MM.1S (cell line): ENCODE measurements around the gene PPIH.
A peak's percentile ranks its signal among the peaks of the same experiment; 100 is the strongest.

Experiments used
- DNase-seq: peaks from one replicate; pipeline ENCODE4 v3.0.0-alpha.2; 2015
- H2AFZ ChIP-seq: fragments of 300-600 bp; sonication (generic); 2 replicates; pipeline ENCODE4 v1.6.0; 2016; ENCODE audit warnings: antibody characterized with exemption, low read length
- H3F3A ChIP-seq: fragments of 300-600 bp; sonication (generic); 2 replicates; pipeline ENCODE4 v1.6.1; 2016; ENCODE audit warnings: mild to moderate bottlenecking, antibody characterized with exemption, low read length, moderate library complexity, mixed read lengths; ENCODE audit not compliant: insufficient read depth
- H3K27ac ChIP-seq: fragments of 300-600 bp; sonication (generic); 2 replicates; pipeline ENCODE4 v1.5.1; 2016; ENCODE audit warnings: mild to moderate bottlenecking, low read length
- H3K27me3 ChIP-seq: fragments of 300-600 bp; sonication (generic); replicated peaks from 2 replicates; pipeline ENCODE4 v1.6.0; 2016; ENCODE audit warnings: low read length; ENCODE audit not compliant: insufficient read depth
- H3K36me3 ChIP-seq: fragments of 300-600 bp; sonication (generic); replicated peaks from 2 replicates; pipeline ENCODE4 v1.6.1; 2016; ENCODE audit warnings: mild to moderate bottlenecking, low read length, mixed read lengths; ENCODE audit not compliant: insufficient read depth
- H3K4me1 ChIP-seq: fragments of 300-600 bp; sonication (generic); 2 replicates; pipeline ENCODE4 v1.6.1; 2016; ENCODE audit warnings: low read length, mixed read lengths
- H3K4me2 ChIP-seq: fragments of 300-600 bp; sonication (generic); 2 replicates; pipeline ENCODE4 v1.6.0; 2016; ENCODE audit warnings: low read depth, low read length
- H3K4me3 ChIP-seq: fragments of 300-600 bp; sonication (generic); 2 replicates; pipeline ENCODE4 v1.5.1; 2016; ENCODE audit warnings: low read length, mixed read lengths
- H3K79me2 ChIP-seq: fragments of 300-600 bp; sonication (generic); 2 replicates; pipeline ENCODE4 v1.6.1; 2016; ENCODE audit warnings: mixed run types, low read length, mixed read lengths
- H3K9ac ChIP-seq: fragments of 300-600 bp; sonication (generic); 2 replicates; pipeline ENCODE4 v1.6.1; 2016; ENCODE audit warnings: low read length, mixed read lengths
- H3K9me2 ChIP-seq: fragments of 300-600 bp; sonication (generic); replicated peaks from 2 replicates; pipeline ENCODE4 v1.6.1; 2016; ENCODE audit warnings: mild to moderate bottlenecking, low read length, mixed read lengths; ENCODE audit not compliant: insufficient read depth
- H3K9me3 ChIP-seq: fragments of 300-600 bp; sonication (generic); replicated peaks from 2 replicates; pipeline ENCODE4 v1.6.1; 2016; ENCODE audit warnings: mild to moderate bottlenecking, low read length, mixed read lengths; ENCODE audit not compliant: insufficient read depth
- H4K20me1 ChIP-seq: fragments of 300-600 bp; sonication (generic); 2 replicates; pipeline ENCODE4 v1.6.1; 2016; ENCODE audit warnings: mild to moderate bottlenecking, low read length, moderate library complexity, mixed read lengths; ENCODE audit not compliant: insufficient read depth
- EZH2 ChIP-seq: fragments of 300-600 bp; sonication (generic); optimal IDR thresholded peaks from 2 replicates; pipeline ENCODE3; 2017; ENCODE audit warnings: low read depth, mild to moderate bottlenecking, antibody characterized with exemption, low read length, mixed read lengths
- EZH2phosphoT487 ChIP-seq: fragments of 300-600 bp; sonication (generic); IDR thresholded peaks from 2 replicates; pipeline ENCODE4 v1.6.1; 2018; ENCODE audit warnings: antibody characterized with exemption, low read length
- TF ChIP-seq, protein P1 (sequence below): fragments of 300-600 bp; sonication (generic); IDR thresholded peaks from 2 replicates; pipeline ENCODE4 v1.5.1; 2016; ENCODE audit warnings: antibody characterized with exemption, low read length, mixed read lengths

Gene PPIH

DNA sequence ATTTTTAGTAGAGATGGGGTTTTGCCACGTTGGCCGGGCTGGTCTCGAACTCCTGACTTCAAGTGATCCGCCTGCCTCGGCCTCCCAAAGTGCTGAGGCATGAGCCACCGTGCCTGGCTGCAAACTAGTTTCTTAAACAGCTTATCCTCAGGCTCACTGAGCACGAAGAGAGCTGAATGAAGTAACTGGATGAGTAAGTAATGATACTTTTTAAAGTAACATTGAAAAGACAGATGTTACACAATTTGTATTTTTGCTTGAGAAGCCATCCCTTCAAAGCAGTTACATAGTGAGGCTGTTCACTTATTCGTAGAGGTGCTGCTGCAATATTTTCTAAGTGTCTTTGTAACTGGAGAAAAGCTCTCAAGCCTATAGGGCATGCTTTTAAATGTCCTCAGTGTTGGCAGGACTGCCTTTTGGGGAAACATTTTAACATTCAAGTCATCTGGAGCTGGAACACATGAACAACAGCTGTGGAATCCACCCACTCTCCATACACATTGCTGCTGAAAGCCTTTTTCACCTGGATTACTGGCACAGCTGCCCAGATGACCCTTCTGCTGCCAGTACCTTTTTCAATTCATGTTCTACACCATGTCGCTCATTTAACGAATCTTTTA is 21.3 kb downstream of the PPIH start:
- H3K36me3 ChIP-seq, result no peaks in the 10 kb centered on the region; the same call in 1 of the 2 replicates
- peaks cover 11% of the 10 kb centered on the region for H3K4me1 ChIP-seq
- H3K4me3 ChIP-seq, result no peak overlapping the region
- no peak overlapping the region for H2AFZ ChIP-seq
- no peaks in the 10 kb centered on the region for H3K9me3 ChIP-seq
- H3K9ac ChIP-seq, result no peak overlapping the region
- H3K27me3 ChIP-seq, result no peaks in the 10 kb centered on the region
- H3K9me2 ChIP-seq, result no peaks in the 10 kb centered on the region
- H3K4me2 ChIP-seq, result no peak overlapping the region
- H3F3A ChIP-seq, result peaks cover 9% of the 10 kb centered on the region; the same call in 1 of the 2 replicates
- DNase-seq, result no peak
- no peak overlapping the region for H3K27ac ChIP-seq
- H4K20me1 ChIP-seq, result peaks cover 12% of the 10 kb centered on the region
- TF ChIP-seq EZH2phosphoT487 (no peak), EZH2 (no peak)
- TF ChIP-seq, protein P1, sequence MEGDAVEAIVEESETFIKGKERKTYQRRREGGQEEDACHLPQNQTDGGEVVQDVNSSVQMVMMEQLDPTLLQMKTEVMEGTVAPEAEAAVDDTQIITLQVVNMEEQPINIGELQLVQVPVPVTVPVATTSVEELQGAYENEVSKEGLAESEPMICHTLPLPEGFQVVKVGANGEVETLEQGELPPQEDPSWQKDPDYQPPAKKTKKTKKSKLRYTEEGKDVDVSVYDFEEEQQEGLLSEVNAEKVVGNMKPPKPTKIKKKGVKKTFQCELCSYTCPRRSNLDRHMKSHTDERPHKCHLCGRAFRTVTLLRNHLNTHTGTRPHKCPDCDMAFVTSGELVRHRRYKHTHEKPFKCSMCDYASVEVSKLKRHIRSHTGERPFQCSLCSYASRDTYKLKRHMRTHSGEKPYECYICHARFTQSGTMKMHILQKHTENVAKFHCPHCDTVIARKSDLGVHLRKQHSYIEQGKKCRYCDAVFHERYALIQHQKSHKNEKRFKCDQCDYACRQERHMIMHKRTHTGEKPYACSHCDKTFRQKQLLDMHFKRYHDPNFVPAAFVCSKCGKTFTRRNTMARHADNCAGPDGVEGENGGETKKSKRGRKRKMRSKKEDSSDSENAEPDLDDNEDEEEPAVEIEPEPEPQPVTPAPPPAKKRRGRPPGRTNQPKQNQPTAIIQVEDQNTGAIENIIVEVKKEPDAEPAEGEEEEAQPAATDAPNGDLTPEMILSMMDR, result no peak
- peaks cover 32% of the 10 kb centered on the region for H3K79me2 ChIP-seq

DNA sequence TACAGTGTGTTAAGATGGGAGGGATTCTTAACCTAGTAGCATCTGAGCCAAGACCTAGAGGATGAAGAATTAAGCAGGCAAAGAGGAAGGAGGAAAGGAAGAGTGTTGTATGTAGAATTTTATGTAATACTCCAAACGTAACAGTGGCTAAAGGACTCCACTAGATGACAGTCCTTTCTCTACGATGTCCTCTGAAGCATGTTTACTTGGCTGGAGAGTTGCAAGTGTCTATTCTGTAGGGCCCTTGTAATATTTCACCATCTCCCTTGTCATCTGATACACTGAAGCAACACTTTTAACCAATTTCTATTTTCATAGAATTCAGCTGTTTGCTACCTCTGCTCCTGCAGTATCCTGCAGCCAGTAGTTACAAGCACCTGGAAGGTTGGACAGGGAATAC is 21.8 kb downstream of the PPIH start:
- Histone ChIP-seq H3K27ac (no peak overlapping the region), H3K9me2 (no peaks in the 10 kb centered on the region), H3K27me3 (no peaks in the 10 kb centered on the region), H3K9me3 (no peaks in the 10 kb centered on the region), H3K79me2 (peaks cover 38% of the 10 kb centered on the region), H3K36me3 (peaks cover 5% of the 10 kb centered on the region; the same call in 1 of the 2 replicates), H3K4me3 (no peak overlapping the region), H2AFZ (no peak overlapping the region), H3F3A (peaks cover 9% of the 10 kb centered on the region; the same call in 1 of the 2 replicates), H3K4me1 (peaks cover 17% of the 10 kb centered on the region), H4K20me1 (peaks cover 17% of the 10 kb centered on the region), H3K4me2 (no peak overlapping the region), H3K9ac (no peak overlapping the region)
- DNase-seq, result no peak
- TF ChIP-seq, protein P1, result no peak
- TF ChIP-seq EZH2phosphoT487 (no peak), EZH2 (no peak)

DNA sequence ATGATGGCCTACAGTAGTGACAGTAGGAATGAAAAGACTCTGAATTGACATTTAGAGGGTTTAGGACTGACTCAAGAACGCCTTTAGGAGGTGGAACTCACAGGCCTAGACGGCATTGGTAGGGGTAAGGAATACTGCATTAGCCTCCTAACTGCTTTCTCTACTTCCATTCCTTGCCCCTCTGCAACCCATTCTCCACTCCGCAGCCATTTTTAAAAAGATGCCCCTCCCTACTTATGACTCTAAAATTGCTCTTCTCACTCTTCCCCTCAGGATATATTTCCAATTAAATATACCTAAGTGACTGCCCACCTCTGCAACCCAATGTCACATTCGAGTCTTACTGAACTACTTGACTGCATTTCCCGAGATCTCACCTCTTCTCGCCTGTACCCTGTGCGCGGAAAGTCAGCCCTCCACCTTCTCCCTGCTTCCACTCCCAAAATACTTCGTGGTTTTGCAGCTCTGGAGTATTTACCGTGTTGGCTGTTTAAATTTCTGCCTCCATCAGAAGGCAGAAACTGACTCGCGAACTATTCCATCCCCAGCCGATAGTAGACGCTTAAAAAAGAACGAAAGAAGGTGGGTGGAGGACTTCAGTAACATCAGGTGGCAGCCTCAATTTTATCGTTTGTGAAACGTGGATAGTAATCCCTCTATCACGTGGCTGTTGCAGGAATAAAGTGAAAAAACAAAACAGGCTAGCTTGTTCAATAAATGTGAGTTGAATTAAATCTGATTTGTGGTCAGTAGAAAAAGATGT is 22.9 kb downstream of the PPIH start:
- DNase-seq, result peak; percentile 53
- H3K79me2 ChIP-seq, result peaks cover 48% of the 10 kb centered on the region
- H3F3A ChIP-seq, result peaks cover 9% of the 10 kb centered on the region; the same call in 1 of the 2 replicates
- H3K4me1 ChIP-seq, result peaks cover 23% of the 10 kb centered on the region
- H4K20me1 ChIP-seq, result peaks cover 28% of the 10 kb centered on the region
- no peaks in the 10 kb centered on the region for H3K9me3 ChIP-seq
- no peaks in the 10 kb centered on the region for H3K9me2 ChIP-seq
- peak overlapping the region; percentile 94 for H3K4me2 ChIP-seq
- peak overlapping the region; percentile 87 for H2AFZ ChIP-seq
- TF ChIP-seq EZH2, result no peak
- no peak for TF ChIP-seq EZH2phosphoT487
- TF ChIP-seq, protein P1, result peak; percentile 10; the same call in 1 of the 2 replicates
- peak overlapping the region; percentile 98 for H3K9ac ChIP-seq
- peaks cover 5% of the 10 kb centered on the region; the same call in 1 of the 2 replicates for H3K36me3 ChIP-seq
- H3K27ac ChIP-seq, result peak overlapping the region; percentile 87
- H3K27me3 ChIP-seq, result no peaks in the 10 kb centered on the region
- H3K4me3 ChIP-seq, result peak overlapping the region; percentile 93
